A549 (cell line): Measurements from ENCODE around the gene PTPN4. TPM values are rescaled to one million over a fixed set of nuclear protein-coding genes. Genes with fewer than 3 reads are reported as not detected.

Experiments used
- ATAC-seq, 2 experiments: fragments of 200-7000 bp in 1 of 2; fragments of >200 bp in 1 of 2; cut with Nextera tagmentation in 1 of 2; cut with Tn5 transposase in 1 of 2; 3 replicates each; pipeline versions ENCODE4 v1.8.0 to v1.9.1; 2018 to 2020; ENCODE audit warnings: mild to moderate bottlenecking in 1 of 2, moderate library complexity in 1 of 2
- CTCF ChIA-PET: fragments of 300-600 bp; sonication (Branson Sonifier 250); formaldehyde crosslinking; extraction: SDS; loops from one replicate; lab custom pipeline; 2021; ENCODE audit warnings: antibody characterized with exemption, inconsistent platforms; lab: Yijun Ruan, JAX
- POLR2A ChIA-PET: fragments of 350-600 bp; formaldehyde crosslinking; extraction: SDS; loops from one replicate; lab custom pipeline; 2021; ENCODE audit warnings: antibody characterized with exemption, inconsistent platforms; lab: Yijun Ruan, JAX
- DNase-seq, 2 experiments: peaks; one replicate each; pipeline versions ENCODE4 v3.0.0 to v3.0.0-alpha.2; 2011 to 2016; ENCODE audit warnings: low read depth in 1 of 2, low spot score in 1 of 2
- FAIRE-seq: peaks from 2 replicates; lab custom pipeline; 2011; peaks lifted over from hg19 to GRCh38; lab: Jason Lieb, UNC
- H3K27ac ChIP-seq, 2 experiments: fragments of >200 bp; sonication (Bioruptor Twin); formaldehyde crosslinking; 3 replicates each; pipeline ENCODE4 v1.5.1; 2016 to 2017
- H3K4me1 ChIP-seq: fragments of >200 bp; sonication (Bioruptor Twin); formaldehyde crosslinking; 3 replicates; pipeline ENCODE4 v1.6.1; 2016
- H3K4me2 ChIP-seq: fragments of >200 bp; sonication (Bioruptor Twin); formaldehyde crosslinking; 3 replicates; pipeline ENCODE4 v1.6.1; 2016
- H3K4me3 ChIP-seq: fragments of >200 bp; sonication (Bioruptor Twin); formaldehyde crosslinking; 3 replicates; pipeline ENCODE4 v1.5.1; 2016
- H3K9me3 ChIP-seq: fragments of >200 bp; sonication (Bioruptor Twin); formaldehyde crosslinking; 3 replicates; pipeline ENCODE4 v1.6.1; 2016
- ATOH8 ChIP-seq: fragments of 250-450 bp; sonication (Bioruptor Pico); IDR thresholded peaks from 2 replicates; pipeline ENCODE4 v1.5.0; 2020; ENCODE audit warnings: low read depth, mild to moderate bottlenecking, moderate library complexity
- CEBPB ChIP-seq, 2 experiments: fragments of >200 bp in 1 of 2; sonication (Bioruptor Twin) in 1 of 2; formaldehyde crosslinking in 1 of 2; IDR thresholded peaks; 2 replicates each; pipeline ENCODE4 v1.6.1; 2012 to 2016
- CHD2 ChIP-seq: fragments of 150-350 bp; IDR thresholded peaks from 2 replicates; pipeline ENCODE4 v1.6.1; 2014; ENCODE audit warnings: low read length; ENCODE audit not compliant: partially characterized antibody
- EHF ChIP-seq: fragments of 250-450 bp; sonication (Bioruptor Pico); IDR thresholded peaks from 2 replicates; pipeline ENCODE4 v1.5.0; 2020; ENCODE audit warnings: mild to moderate bottlenecking
- ESRRA ChIP-seq: fragments of 150-350 bp; IDR thresholded peaks from 2 replicates; pipeline ENCODE4 v1.6.1; 2014; ENCODE audit warnings: mild to moderate bottlenecking, low read length, borderline replicate concordance
- FOXS1 ChIP-seq: fragments of 250-450 bp; sonication (Bioruptor Pico); IDR thresholded peaks from 2 replicates; pipeline ENCODE4 v1.5.0; 2020; ENCODE audit warnings: mild to moderate bottlenecking, moderate library complexity
- HOXB5 ChIP-seq: fragments of 250-450 bp; sonication (Bioruptor Pico); IDR thresholded peaks from 2 replicates; pipeline ENCODE4 v1.5.0; 2020; ENCODE audit warnings: mild to moderate bottlenecking, moderate library complexity
- KDM1A ChIP-seq: fragments of 200-600 bp; sonication (generic); IDR thresholded peaks from 2 replicates; pipeline ENCODE4 v1.6.1; 2016; ENCODE audit warnings: low read depth, mild to moderate bottlenecking
- KDM5A ChIP-seq: fragments of 200-600 bp; sonication (generic); IDR thresholded peaks from 2 replicates; pipeline ENCODE4 v1.6.1; 2016; ENCODE audit warnings: antibody characterized with exemption, mild to moderate bottlenecking
- MAFK ChIP-seq: fragments of 450-650 bp; IDR thresholded peaks from 2 replicates; pipeline ENCODE4 v1.6.1; 2014; ENCODE audit not compliant: partially characterized antibody
- MAX ChIP-seq: IDR thresholded peaks from 2 replicates; pipeline ENCODE4 v1.6.1; 2012
- NFE2L2 ChIP-seq: fragments of 150-350 bp; conservative IDR thresholded peaks from 2 replicates; pipeline ENCODE4 v1.6.1; 2014; ENCODE audit warnings: low read length
- NPAS2 ChIP-seq: fragments of 250-450 bp; sonication (Bioruptor Pico); IDR thresholded peaks from 2 replicates; pipeline ENCODE4 v1.8.0; 2022; ENCODE audit warnings: mild to moderate bottlenecking, moderate library complexity, borderline replicate concordance
- PHF8 ChIP-seq: fragments of 200-600 bp; sonication (generic); IDR thresholded peaks from 2 replicates; pipeline ENCODE4 v1.6.1; 2016; ENCODE audit warnings: low read depth, mild to moderate bottlenecking, antibody characterized with exemption, moderate library complexity, borderline replicate concordance
- ZC3H11A ChIP-seq: fragments of 450-650 bp; IDR thresholded peaks from 2 replicates; pipeline ENCODE4 v1.6.1; 2014; ENCODE audit warnings: antibody characterized with exemption, mild to moderate bottlenecking
- ZFP36 ChIP-seq: fragments of 450-650 bp; IDR thresholded peaks from 2 replicates; pipeline ENCODE4 v1.6.1; 2014; ENCODE audit warnings: borderline replicate concordance; ENCODE audit not compliant: partially characterized antibody
- ZSCAN20 ChIP-seq: fragments of 250-450 bp; sonication (Bioruptor Pico); IDR thresholded peaks from 2 replicates; pipeline ENCODE4 v1.8.0; 2022; ENCODE audit warnings: mild to moderate bottlenecking, moderate library complexity
- WGBS: methylation state at CpG from one replicate; pipeline ENCODE4 v1.1.6; 2017; ENCODE audit errors: missing lambda C conversion rate; 5-methylcytosine and 5-hydroxymethylcytosine counted together
- polyA plus RNA-seq, 4 experiments: library from polyadenylated mRNA; depleted of rRNA in 3 of 4; stranded (reverse); fragments of >200 nt; fragmentation: RNase III in 1 of 4; extraction: RNeasy Plus Mini Kit Qiagen cat#74134 plus additional on column Dnase treatment in 1 of 4; gene quantifications; 2 replicates in 3 of 4; 3 replicates in 1 of 4; pipeline ENCODE4 v1.2.3, GENCODE V29; 2011 to 2017
- TF ChIP-seq, protein P1 (sequence below): fragments of 200-600 bp; sonication (generic); IDR thresholded peaks from 2 replicates; pipeline ENCODE4 v1.6.1; 2016; ENCODE audit warnings: antibody characterized with exemption, mild to moderate bottlenecking, moderate library complexity
- TF ChIP-seq, protein P2 (sequence below): fragments of 150-350 bp; IDR thresholded peaks from 2 replicates; pipeline ENCODE4 v1.6.1; 2014; ENCODE audit warnings: low read depth, mild to moderate bottlenecking, low read length
- TF ChIP-seq, protein P3 (sequence below): fragments of >200 bp; sonication (Bioruptor Twin); formaldehyde crosslinking; IDR thresholded peaks from 2 replicates; pipeline ENCODE4 v1.6.1; 2016

PTPN4 gene
- polyA plus RNA-seq, 2 of the 4 experiments (the other 2 are of a cell fraction) = 14.5 to 36.6 TPM

DNA sequence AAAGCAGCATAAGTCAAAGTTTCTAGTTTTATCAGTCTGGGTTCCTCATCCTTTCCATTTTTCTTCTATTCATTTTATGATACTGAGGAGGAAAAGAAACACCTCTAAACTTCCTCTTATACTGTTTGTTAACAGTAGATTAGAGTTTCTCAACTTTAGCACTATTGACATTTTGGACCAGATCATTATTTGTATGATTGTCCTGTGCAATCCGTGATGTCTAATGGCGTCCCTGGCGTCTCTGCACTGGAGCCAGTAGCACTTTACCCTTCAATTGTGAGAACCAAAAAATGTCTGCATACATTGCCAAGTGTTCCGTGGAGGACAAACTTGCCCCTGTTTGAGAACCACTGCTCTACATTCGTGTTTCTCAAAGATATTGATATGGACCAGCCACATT, 25.2 kb downstream of the PTPN4 start (continued):
- TF ChIP-seq, protein P1, sequence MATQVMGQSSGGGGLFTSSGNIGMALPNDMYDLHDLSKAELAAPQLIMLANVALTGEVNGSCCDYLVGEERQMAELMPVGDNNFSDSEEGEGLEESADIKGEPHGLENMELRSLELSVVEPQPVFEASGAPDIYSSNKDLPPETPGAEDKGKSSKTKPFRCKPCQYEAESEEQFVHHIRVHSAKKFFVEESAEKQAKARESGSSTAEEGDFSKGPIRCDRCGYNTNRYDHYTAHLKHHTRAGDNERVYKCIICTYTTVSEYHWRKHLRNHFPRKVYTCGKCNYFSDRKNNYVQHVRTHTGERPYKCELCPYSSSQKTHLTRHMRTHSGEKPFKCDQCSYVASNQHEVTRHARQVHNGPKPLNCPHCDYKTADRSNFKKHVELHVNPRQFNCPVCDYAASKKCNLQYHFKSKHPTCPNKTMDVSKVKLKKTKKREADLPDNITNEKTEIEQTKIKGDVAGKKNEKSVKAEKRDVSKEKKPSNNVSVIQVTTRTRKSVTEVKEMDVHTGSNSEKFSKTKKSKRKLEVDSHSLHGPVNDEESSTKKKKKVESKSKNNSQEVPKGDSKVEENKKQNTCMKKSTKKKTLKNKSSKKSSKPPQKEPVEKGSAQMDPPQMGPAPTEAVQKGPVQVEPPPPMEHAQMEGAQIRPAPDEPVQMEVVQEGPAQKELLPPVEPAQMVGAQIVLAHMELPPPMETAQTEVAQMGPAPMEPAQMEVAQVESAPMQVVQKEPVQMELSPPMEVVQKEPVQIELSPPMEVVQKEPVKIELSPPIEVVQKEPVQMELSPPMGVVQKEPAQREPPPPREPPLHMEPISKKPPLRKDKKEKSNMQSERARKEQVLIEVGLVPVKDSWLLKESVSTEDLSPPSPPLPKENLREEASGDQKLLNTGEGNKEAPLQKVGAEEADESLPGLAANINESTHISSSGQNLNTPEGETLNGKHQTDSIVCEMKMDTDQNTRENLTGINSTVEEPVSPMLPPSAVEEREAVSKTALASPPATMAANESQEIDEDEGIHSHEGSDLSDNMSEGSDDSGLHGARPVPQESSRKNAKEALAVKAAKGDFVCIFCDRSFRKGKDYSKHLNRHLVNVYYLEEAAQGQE = no peak
- no peak for TF ChIP-seq ZC3H11A
- TF ChIP-seq, protein P2, sequence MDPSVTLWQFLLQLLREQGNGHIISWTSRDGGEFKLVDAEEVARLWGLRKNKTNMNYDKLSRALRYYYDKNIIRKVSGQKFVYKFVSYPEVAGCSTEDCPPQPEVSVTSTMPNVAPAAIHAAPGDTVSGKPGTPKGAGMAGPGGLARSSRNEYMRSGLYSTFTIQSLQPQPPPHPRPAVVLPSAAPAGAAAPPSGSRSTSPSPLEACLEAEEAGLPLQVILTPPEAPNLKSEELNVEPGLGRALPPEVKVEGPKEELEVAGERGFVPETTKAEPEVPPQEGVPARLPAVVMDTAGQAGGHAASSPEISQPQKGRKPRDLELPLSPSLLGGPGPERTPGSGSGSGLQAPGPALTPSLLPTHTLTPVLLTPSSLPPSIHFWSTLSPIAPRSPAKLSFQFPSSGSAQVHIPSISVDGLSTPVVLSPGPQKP = no peak
- no peak for TF ChIP-seq CEBPB (IDR thresholded peaks at IDR 0.05)
- no peak for TF ChIP-seq HOXB5 (CRISPR knock-in tag)
- no peak for TF ChIP-seq CHD2
- TF ChIP-seq, all 56 proteins: peak for 0

GRCh38 chr2:119786295-119786694, 26.6 kb downstream of the PTPN4 start:
- POLR2A ChIA-PET = no interaction called here
- TF ChIP-seq CEBPB (IDR thresholded peaks at IDR 0.05) (no peak), ZFP36 (no peak), PHF8 (no peak), NPAS2 (no peak), ZSCAN20 (CRISPR knock-in tag) (no peak), KDM1A (no peak), EHF (CRISPR knock-in tag) (no peak), NFE2L2 (no peak), ESRRA (no peak), MAX (no peak), ATOH8 (CRISPR knock-in tag) (no peak), KDM5A (no peak), MAFK (no peak), FOXS1 (CRISPR knock-in tag) (no peak)
- TF ChIP-seq, protein P1 = no peak
- TF ChIP-seq, protein P3, sequence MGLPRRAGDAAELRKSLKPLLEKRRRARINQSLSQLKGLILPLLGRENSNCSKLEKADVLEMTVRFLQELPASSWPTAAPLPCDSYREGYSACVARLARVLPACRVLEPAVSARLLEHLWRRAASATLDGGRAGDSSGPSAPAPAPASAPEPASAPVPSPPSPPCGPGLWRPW = no peak
- ATAC-seq (no peak), FAIRE-seq (no peak), DNase-seq (no peak)
- CTCF ChIA-PET = interaction anchor here (1.0 to 1.2 kb wide), 2 partner anchors 20 to 25 kb away, joined by 3 read pairs; no protein-coding TSS in a partner anchor
- 96% methylated on average over 1 of the region's 1 CpG for WGBS
- no peak overlapping the region for H3K27ac ChIP-seq
- peaks cover 18% of the 10 kb centered on the region for H3K9me3 ChIP-seq
- peaks cover 8% of the 10 kb centered on the region; the same call in 2 of the 3 replicates for H3K4me1 ChIP-seq
- H3K4me3 ChIP-seq = no peak overlapping the region
- no peak overlapping the region for H3K4me2 ChIP-seq
